Activated effector memory CD4-positive, alpha-beta T cell treated with Interleukin-2 at 50 U/mL for 16 hours (primary cell): Measurements from ENCODE around the gene NAA10.
A peak's percentile ranks its signal among the peaks of the same experiment; 100 is the strongest.

Experiments
- DNase-seq: peaks from one replicate; pipeline ENCODE4 v3.0.0-alpha.2; 2020

NAA10 gene

GRCh38 chrX:153948002-153948466 is 13.2 kb upstream of the NAA10 start:
- no peak for DNase-seq

GRCh38 chrX:153947009-153947769 is 12.4 kb upstream of the NAA10 start:
- peak; percentile 64 for DNase-seq

GRCh38 chrX:153945956-153946943 is 11.4 kb upstream of the NAA10 start:
- no peak for DNase-seq

GRCh38 chrX:153944800-153945150 is 9.9 kb upstream of the NAA10 start:
- DNase-seq = no peak

GRCh38 chrX:153944140-153944799 is 9.4 kb upstream of the NAA10 start, which contains the start of gene RENBP:
RENBP (minus strand) TSS chrX:153944643; CDS start chrX:153944610, 33 bp downstream.
- DNase-seq = no peak

GRCh38 chrX:153941336-153942252 is 6.8 kb upstream of the NAA10 start:
- no peak for DNase-seq

DNA sequence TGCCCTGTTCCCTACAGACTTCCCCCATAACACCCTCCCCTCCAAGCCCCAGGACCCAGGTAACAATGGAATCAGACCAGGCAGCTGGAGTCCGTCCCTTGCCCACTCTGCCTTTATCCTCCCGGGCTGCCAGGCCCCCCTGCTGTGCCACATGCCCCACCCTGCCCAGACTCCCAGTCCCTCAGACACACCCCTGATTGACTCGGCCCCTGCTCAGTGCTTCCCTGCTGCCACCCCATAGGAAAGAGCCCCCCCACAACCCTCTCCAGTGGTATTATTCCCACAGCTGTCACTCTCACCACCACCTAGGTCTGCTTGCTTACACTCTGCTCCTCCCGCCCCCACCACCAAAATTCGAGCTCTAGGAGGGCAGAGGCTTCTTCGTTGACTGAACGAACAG is 4.7 kb upstream of the NAA10 start:
- no peak for DNase-seq

- DNase-seq = no peak
Measured at GRCh38 chrX:153938226-153938786, 3.5 kb upstream of the NAA10 start.

GRCh38 chrX:153937056-153937455 is 2.2 kb upstream of the NAA10 start:
- no peak for DNase-seq

DNA sequence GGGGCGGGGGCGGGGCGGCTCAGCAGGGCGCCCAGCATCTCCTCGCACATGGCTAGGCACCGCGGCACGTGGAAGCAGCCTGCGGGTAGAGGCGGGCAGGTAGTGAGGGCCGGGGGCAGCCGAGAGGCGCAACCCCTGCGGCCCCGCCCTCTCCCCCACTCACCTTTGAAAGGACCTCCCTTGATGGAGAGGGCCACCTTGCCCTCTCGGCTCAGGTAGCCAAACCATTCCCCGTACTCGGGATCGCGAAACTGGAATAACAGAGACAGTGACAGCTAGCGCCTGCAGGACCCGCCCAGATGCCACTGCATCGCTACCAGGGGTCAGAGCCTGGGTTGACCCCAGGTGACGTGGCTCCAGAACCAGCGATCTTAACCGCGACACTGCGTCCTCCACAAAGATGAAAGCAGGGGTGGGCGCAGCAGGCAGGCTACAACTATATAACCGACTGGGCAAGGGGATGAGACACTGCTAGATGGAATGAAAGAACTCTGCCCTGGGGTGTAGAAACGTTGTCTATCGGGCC is 552 bp upstream of the NAA10 start:
- DNase-seq = no peak

GRCh38 chrX:153934148-153934761 is 582 bp downstream of the NAA10 start:
- no peak for DNase-seq

DNA sequence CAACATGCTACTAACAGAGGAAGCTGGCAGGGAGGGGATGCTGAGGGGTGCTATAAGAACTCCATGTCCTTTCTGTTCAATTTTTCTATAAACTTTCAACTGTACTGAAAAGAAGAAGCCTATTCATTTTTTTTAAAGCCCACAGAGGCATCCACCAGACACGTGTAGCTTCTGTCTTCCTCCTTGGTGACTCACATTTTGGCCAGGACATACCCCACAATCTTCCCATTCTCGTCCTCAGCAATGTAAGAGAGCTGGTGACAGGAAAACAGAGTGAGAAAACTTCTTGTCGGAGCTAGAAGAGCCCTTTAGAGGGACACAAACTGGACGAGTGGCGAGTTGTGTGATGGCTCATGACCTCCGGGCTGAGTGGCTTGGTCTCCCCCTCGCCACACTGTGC is 1.1 kb downstream of the NAA10 start:
- no peak for DNase-seq

- DNase-seq = no peak
Measured at GRCh38 chrX:153932220-153932915, 2.5 kb downstream of the NAA10 start.

DNA sequence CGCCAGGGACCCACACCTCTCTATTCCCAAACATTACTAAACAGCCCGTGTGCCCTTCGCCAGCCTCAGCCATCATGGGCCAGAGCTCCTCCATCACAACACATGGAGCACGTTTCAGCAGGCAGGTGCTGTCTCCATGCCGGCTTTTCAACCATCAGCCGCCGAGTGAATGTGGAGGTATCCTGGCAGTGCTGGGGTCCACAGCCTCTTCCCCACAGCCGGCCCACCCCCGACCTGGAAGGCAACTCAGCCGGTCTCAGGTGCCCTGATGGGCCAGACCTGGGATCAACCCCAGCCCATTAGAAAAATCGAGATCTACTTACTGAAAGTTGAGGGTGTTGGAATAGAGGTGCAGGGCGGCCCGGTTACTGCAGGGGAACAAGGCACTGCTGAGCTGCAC is 3.1 kb downstream of the NAA10 start:
- DNase-seq = no peak

GRCh38 chrX:153931151-153931550 is 3.7 kb downstream of the NAA10 start:
- DNase-seq = no peak

DNA sequence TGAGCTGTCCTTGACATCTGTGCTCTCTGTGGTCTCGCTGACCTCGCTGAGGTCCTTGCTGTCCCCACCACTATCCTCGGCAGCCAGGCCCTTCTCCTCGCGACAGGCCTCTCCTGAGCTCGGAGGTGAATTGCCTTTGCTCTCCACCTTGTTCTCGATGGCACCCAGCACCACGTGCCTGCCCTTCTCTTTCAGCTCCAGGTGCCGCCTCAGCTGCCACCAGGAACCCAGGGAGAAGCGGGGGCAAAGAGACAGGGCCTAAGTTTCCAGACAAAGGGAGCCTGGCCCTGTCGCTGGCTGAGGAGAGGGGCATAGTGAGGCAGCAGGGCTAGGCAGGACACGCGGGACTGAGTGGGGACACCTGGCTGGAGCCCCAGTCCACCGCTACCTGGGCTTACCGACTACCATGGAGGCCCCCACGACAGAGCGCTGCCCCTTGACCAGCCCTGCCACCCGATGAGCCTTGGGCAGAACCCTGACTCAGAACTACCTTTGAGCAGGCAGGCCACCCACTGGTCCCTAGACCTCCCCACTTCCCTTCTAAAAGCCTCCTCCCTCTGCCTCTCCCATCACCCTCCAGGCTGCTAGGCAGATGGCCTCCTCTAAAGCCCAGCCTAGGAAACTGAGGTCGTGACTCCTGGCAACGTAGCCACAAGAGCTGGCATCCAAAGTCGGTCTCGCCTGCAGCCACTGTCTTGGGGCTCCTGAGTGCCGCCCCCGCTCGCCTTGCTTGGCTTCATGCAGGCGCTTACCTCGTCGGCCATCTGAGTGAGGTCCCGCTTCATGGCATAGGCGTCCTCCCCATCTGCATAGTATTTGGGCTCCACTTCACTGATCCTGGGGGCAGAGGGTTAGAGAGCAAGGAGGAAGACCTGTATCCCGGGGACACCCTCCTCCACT is 4.6 kb downstream of the NAA10 start:
- no peak for DNase-seq

DNA sequence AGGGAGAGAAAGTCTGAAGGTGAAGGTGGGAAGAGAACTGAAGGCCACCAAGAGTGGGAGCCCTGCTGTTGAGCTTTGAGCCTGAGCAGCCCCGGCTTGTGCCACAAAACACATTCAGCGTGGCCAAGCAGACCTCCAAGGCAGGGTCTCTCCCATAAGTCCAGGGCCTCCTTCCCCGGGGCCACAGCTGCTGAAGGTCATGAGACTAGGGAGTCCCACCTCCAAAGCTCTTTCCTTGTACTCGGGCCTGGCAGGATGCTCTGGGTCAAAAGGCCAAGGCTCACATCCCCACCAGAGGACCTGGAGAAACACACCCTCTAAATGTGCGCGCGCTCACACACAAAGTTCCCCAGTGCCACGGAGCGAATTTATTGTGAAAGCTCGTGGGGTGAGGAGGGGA is 5.3 kb downstream of the NAA10 start:
- DNase-seq = no peak

DNA sequence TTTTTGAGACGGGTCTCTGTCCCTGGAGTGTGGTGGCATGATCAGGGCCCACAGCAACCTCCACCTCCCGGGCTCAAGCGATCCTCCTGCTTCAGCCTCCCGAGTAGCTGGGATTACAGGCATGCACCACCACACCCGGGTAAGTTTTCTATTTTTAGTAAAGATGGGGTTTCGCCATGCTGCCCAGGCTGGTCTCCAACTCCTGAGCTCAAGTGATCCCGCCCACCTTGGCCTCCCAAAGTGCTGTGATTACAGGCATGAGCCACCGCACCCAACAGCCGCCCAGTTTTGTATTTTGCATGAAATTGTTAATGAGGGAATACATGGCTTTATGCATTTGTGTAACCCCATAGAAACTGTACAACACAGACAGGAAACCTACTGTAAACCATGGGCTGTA is 6.0 kb downstream of the NAA10 start:
- no peak for DNase-seq
